OCI-LY7 (cell line): ENCODE measurements around the gene SEC61A2. TPM values are rescaled to one million over a fixed set of nuclear protein-coding genes. Genes with fewer than 3 reads are reported as not detected.

Experiments
- BruUV-seq: library from RNA; stranded (reverse); fragments of 400-500 nt; replicated peaks from 2 replicates; lab custom pipeline; 2021; lab: Mats Ljungman, UMichigan
- CTCF ChIA-PET: fragments of 300-600 bp; sonication (Branson Sonifier 250); formaldehyde crosslinking; loops from one replicate; lab custom pipeline; 2022; ENCODE audit warnings: antibody characterized with exemption; ENCODE audit not compliant: unreplicated experiment; lab: Charles Lee
- POLR2A ChIA-PET: fragments of 300-600 bp; sonication (Branson Sonifier 250); formaldehyde crosslinking; loops from one replicate; lab custom pipeline; 2022; ENCODE audit warnings: antibody characterized with exemption; lab: Charles Lee
- DNase-seq: peaks from one replicate; pipeline ENCODE4 v3.0.0-alpha.2; 2015; ENCODE audit warnings: low spot score
- H2AFZ ChIP-seq: fragments of 200-600 bp; sonication (generic), shearing (Covaris generic); 2 replicates; pipeline ENCODE4 v1.6.1; 2014; ENCODE audit warnings: mild to moderate bottlenecking, antibody characterized with exemption, low read length, moderate library complexity
- H3K27ac ChIP-seq: fragments of 200-600 bp; sonication (generic); 2 replicates; pipeline ENCODE4 v1.5.1; 2014; ENCODE audit warnings: mixed run types, low read depth, mild to moderate bottlenecking, moderate library complexity, low read length, inconsistent platforms; ENCODE audit not compliant: poor library complexity, severe bottlenecking
- H3K36me3 ChIP-seq: fragments of 200-600 bp; sonication (generic); 2 replicates; pipeline ENCODE4 v1.6.1; 2014; ENCODE audit warnings: mild to moderate bottlenecking, antibody characterized with exemption, low read length, moderate library complexity, mixed read lengths; ENCODE audit not compliant: insufficient read depth
- H3K4me1 ChIP-seq: fragments of 200-600 bp; sonication (generic); 2 replicates; pipeline ENCODE4 v1.5.1; 2014; ENCODE audit warnings: mild to moderate bottlenecking, low read length; ENCODE audit not compliant: insufficient read depth, poor library complexity, severe bottlenecking
- H3K4me2 ChIP-seq: fragments of 200-600 bp; sonication (generic); 2 replicates; pipeline ENCODE4 v1.6.1; 2014; ENCODE audit warnings: mild to moderate bottlenecking, low read length
- H3K4me3 ChIP-seq: fragments of 200-600 bp; sonication (generic); 2 replicates; pipeline ENCODE4 v1.5.1; 2014; ENCODE audit warnings: mild to moderate bottlenecking, low read depth, low read length; ENCODE audit not compliant: poor library complexity, severe bottlenecking
- H3K79me2 ChIP-seq: fragments of 200-600 bp; sonication (generic); 2 replicates; pipeline ENCODE4 v1.6.1; 2016; ENCODE audit warnings: low read depth, mild to moderate bottlenecking, low read length, moderate library complexity, mixed read lengths; ENCODE audit not compliant: insufficient read depth
- H3K9me2 ChIP-seq: fragments of 200-600 bp; sonication (generic); 2 replicates; pipeline ENCODE4 v1.6.1; 2016; ENCODE audit warnings: mild to moderate bottlenecking, low read length, mixed read lengths; ENCODE audit not compliant: insufficient read depth
- H3K9me3 ChIP-seq: fragments of 200-600 bp; sonication (generic); 2 replicates; pipeline ENCODE4 v1.6.1; 2014; ENCODE audit warnings: mild to moderate bottlenecking, mixed run types, low read length, mixed read lengths
- H4K20me1 ChIP-seq: fragments of 200-600 bp; sonication (generic); 2 replicates; pipeline ENCODE4 v1.6.1; 2014; ENCODE audit warnings: mild to moderate bottlenecking, antibody characterized with exemption, low read length, moderate library complexity, mixed read lengths; ENCODE audit not compliant: insufficient read depth
- CTCF ChIP-seq: fragments of 200-600 bp; sonication (generic); conservative IDR thresholded peaks from 2 replicates; pipeline ENCODE4 v1.5.1; 2014; ENCODE audit warnings: mild to moderate bottlenecking, antibody characterized with exemption, low read length, moderate library complexity, mixed read lengths
- EZH2phosphoT487 ChIP-seq: fragments of 200-600 bp; sonication (generic); IDR thresholded peaks from 2 replicates; pipeline ENCODE4 v1.6.1; 2018; ENCODE audit warnings: low read depth, borderline replicate concordance, mild to moderate bottlenecking, mixed run types, antibody characterized with exemption, low read length, moderate library complexity, mixed read lengths
- intact Hi-C: fragments of 100-400 bp; cut with micrococcal nuclease; formaldehyde crosslinking; loops from one replicate; pipeline ENCODE4 v1.10.0; 2022; ENCODE audit not compliant: unreplicated experiment
- total RNA-seq, 2 experiments: library from RNA; depleted of rRNA in 1 of 2; stranded (reverse); fragments of >200 nt in 1 of 2; shearing (Covaris generic) in 1 of 2; gene quantifications; 2 replicates each; pipeline ENCODE4 v1.2.3, GENCODE V29; 2014 to 2022

SEC61A2 gene
- total RNA-seq, 2 experiments from 2014 or later: 5.5 to 15.1 TPM

DNA sequence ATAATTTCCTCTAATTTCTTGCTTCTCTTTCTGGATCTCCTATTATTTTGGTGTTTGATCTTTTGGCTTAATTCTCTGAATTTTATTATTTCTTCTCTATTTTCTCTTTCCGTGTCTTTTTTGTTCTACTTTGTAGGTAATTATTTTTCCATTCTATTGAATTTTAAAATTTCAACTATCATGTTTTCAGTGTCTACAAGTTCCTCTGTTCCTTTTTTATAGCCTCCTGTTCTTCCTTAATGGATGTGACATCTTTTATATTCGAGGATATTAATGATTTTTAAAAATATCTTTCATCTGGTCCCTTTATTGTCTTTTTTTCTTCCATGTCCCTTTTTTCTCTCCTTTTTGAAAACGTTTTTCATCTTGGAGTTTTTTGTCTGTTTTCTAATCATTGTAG is 77.6 kb downstream of the SEC61A2 start:
- no peak overlapping the region for H3K27ac ChIP-seq
- TF ChIP-seq CTCF (no peak), EZH2phosphoT487 (no peak)
- ChIA-PET POLR2A (interaction anchor here (0.6 kb wide), 2 partner anchors 8 to 334 kb away, joined by 3 read pairs; no protein-coding TSS in a partner anchor), CTCF (no interaction called here)
- peaks cover 19% of the 10 kb centered on the region for H3K4me1 ChIP-seq
- intact Hi-C loops: no loop called here
- no peak overlapping the region for H2AFZ ChIP-seq
- peaks cover 98% of the 10 kb centered on the region for H3K36me3 ChIP-seq
- DNase-seq: no peak
- H3K4me3 ChIP-seq: no peak overlapping the region
- H3K9me3 ChIP-seq: no peaks in the 10 kb centered on the region
- H3K79me2 ChIP-seq: peaks cover 76% of the 10 kb centered on the region
- H3K9me2 ChIP-seq: no peaks in the 10 kb centered on the region
- BruUV-seq: no TSS peak
- H4K20me1 ChIP-seq: peaks cover 6% of the 10 kb centered on the region; the same call in 1 of the 2 replicates
- no peak overlapping the region for H3K4me2 ChIP-seq

DNA sequence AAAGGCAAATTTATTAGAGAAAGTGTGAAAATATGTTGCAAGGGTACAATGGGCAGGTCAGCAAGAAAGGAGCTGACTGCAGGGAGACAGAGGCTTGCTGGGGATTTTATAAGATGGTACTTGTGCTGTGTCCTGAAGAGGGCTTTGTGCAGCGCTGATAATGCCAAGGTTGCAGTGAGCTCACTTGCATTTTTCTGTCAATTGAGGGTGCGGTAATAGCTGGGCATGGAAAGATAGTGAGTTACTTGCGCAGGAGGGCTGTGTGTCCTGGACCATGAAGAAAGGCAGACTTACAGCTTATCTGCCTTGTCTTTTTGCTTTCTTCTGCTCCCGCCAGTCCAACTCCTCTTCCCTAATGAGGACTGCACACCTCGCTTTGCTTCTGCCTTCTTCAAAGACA is 79.0 kb downstream of the SEC61A2 start:
- Histone ChIP-seq H3K9me3 (no peaks in the 10 kb centered on the region), H3K4me1 (peaks cover 24% of the 10 kb centered on the region), H3K27ac (no peak overlapping the region), H3K4me3 (no peak overlapping the region), H4K20me1 (peaks cover 6% of the 10 kb centered on the region; the same call in 1 of the 2 replicates), H3K36me3 (peaks cover 98% of the 10 kb centered on the region), H3K79me2 (peaks cover 65% of the 10 kb centered on the region), H3K9me2 (no peaks in the 10 kb centered on the region), H3K4me2 (no peak overlapping the region), H2AFZ (no peak overlapping the region)
- TF ChIP-seq EZH2phosphoT487 (no peak), CTCF (no peak)
- CTCF ChIA-PET: no interaction called here
- no TSS peak for BruUV-seq
- DNase-seq: no peak
- intact Hi-C loops: no loop called here
- POLR2A ChIA-PET: interaction anchor here (1.0 kb wide), 1 partner anchor 116 kb away, joined by 6 read pairs; no protein-coding TSS in a partner anchor

- no TSS peak for BruUV-seq
- no peak overlapping the region for H2AFZ ChIP-seq
- POLR2A ChIA-PET: interaction anchor here (0.5 to 1.0 kb wide), 2 partner anchors 17 to 161 kb away, joined by 3 to 4 read pairs; partner anchors contain the start of genes CDC123 and NUDT5
- intact Hi-C loops: no loop called here
- peaks cover 56% of the 10 kb centered on the region for H3K79me2 ChIP-seq
- TF ChIP-seq CTCF (no peak), EZH2phosphoT487 (no peak)
- H3K9me2 ChIP-seq: no peaks in the 10 kb centered on the region
- no peak for DNase-seq
- peaks cover 98% of the 10 kb centered on the region for H3K36me3 ChIP-seq
- no peak overlapping the region for H3K27ac ChIP-seq
- no peak overlapping the region for H3K4me2 ChIP-seq
- peaks cover 20% of the 10 kb centered on the region; the same call in 1 of the 2 replicates for H4K20me1 ChIP-seq
- H3K4me3 ChIP-seq: no peak overlapping the region
- CTCF ChIA-PET: no interaction called here
- H3K4me1 ChIP-seq: peaks cover 37% of the 10 kb centered on the region
- H3K9me3 ChIP-seq: no peaks in the 10 kb centered on the region
Observed at GRCh38 chr10:12212454-12212853, 83.0 kb downstream of the SEC61A2 start.
